GM18499 (cell line): ENCODE measurements around the gene C1orf122.
"Not testable (repeated sequence)": the region's sequence is repeated elsewhere in the genome, so short reads cannot be mapped to it uniquely, and the experiment has no call there.

Source experiments
- ATAC-seq: cut with Tn5 transposase; IDR thresholded peaks from one replicate; pipeline ENCODE4 v1.9.1; 2021; ENCODE audit warnings: moderate number of reproducible peaks; ENCODE audit not compliant: insufficient read depth, unreplicated experiment

C1orf122 gene

DNA sequence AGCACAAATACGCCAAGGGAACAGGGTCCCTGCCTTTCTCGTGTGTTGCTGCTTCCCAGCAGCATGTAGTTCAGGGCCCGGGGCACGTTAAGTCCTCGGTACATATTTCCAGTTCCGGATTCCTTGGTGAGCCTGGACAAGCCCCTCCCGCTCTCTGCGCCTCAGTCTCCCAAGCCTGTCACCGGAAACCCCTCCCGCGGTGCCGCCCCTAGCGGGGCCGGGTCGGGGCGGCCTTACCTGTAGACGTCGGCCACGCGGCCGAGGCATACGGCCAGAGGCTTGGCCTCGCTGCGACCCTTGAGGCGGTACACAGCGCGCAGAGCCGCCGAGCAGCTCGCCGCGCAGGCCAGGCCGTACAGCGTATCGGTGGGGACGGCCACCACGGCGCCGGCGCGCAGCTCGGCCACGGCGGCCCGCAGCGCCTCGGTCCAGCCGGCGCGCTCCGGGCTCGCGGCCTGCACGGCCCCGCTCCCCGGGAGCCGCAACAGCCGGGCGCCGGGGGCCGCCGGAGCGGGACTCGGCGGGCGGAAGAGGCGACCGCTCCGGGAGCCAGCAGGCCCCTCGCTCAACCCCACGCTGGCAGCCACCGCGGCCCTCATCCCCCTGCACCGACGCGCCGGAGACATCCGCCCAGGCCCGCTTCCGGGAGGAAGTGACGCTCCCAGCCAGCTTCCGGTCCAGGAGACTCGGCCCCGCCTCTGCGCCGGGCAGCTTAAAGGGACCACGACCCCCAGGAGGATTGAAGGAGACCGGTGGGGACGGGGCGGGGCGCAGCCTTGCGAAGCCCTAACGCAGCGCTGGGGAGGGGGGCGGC is at the start of gene C1orf122, which contains the start of gene YRDC:
Gene C1orf122, plus strand, starts transcription at position 236 of the 814 bp plus-strand sequence. CDS start 615 bp downstream, outside the sequence.
Gene YRDC, minus strand, starts transcription at position 654 of the 814 bp plus-strand sequence. Its CDS starts 28 bp downstream, at position 626.
- ATAC-seq = no peak

DNA sequence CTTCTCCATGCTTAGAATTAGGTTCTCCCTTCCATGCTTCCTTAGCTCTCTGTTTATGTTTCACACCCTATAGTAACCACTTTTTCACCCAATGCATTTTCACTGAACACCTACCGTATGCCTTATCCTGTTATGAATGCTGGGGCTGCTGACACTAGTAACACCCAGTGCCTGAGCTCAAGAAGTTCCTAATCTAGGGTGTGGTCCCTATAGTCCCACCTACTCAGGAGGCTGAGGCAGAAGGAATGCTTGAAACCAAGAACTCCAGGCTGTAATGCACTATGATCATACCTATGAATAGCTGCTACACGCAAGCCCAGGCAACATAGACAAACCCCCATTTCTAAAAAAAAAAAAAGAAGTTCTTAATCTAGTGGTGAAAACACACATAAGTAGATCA is 48.1 kb upstream of the C1orf122 start:
- no peak for ATAC-seq

- ATAC-seq = no peak
These were observed 46.0 kb upstream of the C1orf122 start for GRCh38 chr1:37761416-37762095.

DNA sequence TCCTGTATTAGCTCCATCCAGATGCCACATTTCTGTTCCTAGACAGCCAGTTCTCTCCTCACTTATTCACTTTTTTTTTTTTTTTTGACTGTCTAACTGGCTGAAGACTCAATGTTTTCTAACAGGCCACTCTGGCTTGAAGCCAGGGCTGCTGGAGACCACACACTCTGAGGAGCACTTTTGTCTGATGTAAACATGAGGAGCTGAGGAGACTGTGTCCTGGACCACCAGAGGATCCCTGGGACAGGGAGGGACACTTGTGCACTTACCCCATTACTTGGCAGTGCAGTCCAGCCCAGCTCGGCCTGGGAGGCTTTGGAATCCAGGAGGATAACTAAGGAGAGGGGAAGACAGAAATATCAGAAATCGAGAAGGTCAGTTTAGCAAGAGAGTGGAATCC is 45.1 kb upstream of the C1orf122 start:
- ATAC-seq = no peak

DNA sequence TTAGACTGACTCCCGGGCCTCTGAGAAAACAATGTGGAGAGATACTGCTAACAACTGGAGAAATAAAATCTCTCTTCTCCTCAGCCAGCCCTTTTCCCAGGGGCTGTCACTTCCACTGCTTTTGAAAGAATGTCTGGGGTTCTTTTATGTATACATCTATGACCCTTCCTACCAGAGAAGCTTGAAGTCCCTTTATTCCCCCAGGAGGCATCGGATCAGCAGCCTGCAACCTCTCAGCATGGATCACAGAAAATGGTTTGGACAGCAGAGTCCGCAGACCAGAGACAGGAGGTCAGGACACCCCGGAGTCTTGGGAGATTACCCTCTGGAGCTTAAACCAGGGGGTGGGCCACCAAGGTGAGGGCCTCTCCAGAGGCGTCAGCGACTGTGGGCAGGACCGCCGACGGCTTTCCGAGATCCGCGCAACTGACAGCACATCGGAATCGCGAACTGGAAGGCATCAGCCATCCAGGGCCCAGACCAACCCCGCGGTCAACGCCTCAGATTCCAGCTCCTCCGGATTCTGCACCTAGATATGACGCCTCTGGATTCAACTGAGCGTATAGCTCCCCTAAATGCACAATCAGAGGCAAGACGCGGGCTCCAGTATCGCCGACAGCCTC is 43.7 kb upstream of the C1orf122 start:
- ATAC-seq = no peak

- no peak for ATAC-seq
These were observed 43.2 kb upstream of the C1orf122 start for GRCh38 chr1:37764414-37764825.

DNA sequence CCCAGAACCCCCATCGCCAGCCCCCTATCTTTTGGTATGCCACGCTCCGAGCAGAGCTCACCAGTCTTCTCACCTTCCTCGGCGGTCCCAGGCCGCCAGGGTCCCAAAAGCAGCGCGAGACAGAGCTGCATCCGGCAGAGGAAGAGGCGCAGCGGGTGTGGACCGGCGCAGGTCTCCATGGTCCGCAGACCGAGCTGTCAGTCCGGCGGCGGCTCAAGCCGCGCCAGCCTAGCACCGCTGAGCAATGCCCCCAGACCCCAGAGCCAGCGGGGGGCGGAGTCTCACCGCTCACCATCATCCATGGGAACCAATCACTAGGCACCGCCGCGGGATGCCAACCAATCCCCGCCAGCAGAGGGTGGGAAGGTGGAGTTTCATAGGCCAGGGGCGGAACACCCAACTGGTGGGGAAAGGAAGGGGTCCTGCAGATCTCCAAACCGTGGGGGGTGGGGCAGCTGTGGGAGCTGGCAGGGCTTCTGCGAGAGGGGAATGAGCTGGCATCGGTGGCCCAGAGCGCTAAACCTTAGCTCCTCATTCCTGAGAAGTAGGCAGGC is 42.6 kb upstream of the C1orf122 start, which contains the start of gene EPHA10:
Gene EPHA10, minus strand, starts transcription at position 233 of the 554 bp plus-strand sequence. Its CDS starts 54 bp downstream, at position 179.
- ATAC-seq = no peak

DNA sequence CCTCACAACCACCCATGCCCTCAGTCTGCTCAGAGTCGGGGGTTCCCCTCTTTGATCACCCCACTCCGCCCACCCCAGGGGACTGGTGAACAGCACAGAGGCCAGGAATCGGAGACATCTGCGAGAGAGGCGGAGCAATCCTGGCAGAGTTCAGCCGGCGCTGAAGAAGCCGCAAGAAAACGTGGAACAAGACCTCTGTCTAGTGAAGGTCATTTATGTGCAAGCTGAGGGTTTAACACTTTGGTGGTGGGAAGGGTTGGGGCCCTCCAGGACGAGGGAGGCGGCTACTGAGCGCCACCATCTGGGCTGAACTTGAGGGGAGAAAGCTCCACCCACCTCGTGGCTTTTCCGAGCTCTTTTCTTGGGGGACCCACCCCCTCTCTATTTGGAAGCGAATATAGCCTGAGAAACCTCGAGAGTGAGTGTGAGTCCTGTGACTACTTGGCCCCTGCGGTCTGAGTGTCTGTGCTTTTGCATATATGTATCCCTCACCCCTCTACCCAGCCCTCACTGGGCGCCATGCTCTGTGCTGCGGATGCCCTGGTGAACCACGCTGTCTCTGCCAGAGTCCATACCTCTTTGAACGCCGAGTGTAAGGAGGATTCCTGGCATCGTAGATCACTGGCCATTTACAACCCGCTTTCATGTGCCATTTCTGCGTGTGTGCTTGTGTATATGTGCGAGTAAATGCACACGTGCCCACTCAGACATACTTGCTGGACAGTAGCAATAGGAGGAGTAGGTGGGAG is 41.5 kb upstream of the C1orf122 start:
- no peak for ATAC-seq

- ATAC-seq = no peak
These were observed 40.1 kb upstream of the C1orf122 start for GRCh38 chr1:37767488-37767887.

- not testable (repeated sequence) for ATAC-seq
These were observed 36.1 kb upstream of the C1orf122 start for GRCh38 chr1:37771440-37771839.

GRCh38 chr1:37776946-37777516 is 30.6 kb upstream of the C1orf122 start:
- ATAC-seq = no peak

DNA sequence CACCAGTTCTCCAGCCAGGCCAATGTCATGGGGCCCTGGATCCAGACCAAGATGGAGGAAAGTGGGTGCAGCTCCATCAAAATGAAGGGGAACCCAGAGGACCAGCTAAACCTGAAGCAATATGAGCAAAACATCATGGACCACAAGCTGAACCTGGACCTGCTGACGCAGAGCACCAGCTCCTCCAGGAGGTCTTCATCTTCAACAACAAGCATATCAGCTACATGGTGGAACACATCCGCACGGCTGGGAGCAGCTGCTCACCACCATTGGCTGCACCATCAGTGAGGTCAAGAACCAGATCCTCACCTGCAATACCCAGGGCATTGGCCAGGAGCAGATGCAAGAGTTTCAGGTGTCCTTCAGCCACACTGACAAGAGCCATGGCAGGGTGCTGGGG is 28.9 kb upstream of the C1orf122 start:
- ATAC-seq = no peak

DNA sequence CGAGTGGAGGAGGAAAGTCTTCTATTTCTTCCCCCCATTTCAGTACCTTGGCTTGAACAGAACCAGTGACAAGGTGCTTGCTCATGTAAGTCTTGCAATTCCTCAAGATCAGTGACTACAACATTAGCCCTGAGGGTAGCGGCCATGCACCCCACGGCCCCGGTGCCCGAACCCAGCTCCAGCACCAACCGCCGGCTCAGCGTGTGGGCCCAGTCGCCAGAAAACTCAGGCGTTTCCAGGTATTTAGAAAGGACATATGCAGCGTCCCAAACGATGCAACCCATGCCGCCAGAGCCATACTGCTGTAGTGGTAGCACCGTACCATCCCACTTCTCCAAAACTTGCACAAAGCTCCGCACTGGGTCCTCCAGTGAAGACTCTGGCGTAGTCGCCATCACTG is 25.1 kb upstream of the C1orf122 start:
- ATAC-seq = no peak

GRCh38 chr1:37792943-37793686 is 14.5 kb upstream of the C1orf122 start:
- no peak for ATAC-seq

DNA sequence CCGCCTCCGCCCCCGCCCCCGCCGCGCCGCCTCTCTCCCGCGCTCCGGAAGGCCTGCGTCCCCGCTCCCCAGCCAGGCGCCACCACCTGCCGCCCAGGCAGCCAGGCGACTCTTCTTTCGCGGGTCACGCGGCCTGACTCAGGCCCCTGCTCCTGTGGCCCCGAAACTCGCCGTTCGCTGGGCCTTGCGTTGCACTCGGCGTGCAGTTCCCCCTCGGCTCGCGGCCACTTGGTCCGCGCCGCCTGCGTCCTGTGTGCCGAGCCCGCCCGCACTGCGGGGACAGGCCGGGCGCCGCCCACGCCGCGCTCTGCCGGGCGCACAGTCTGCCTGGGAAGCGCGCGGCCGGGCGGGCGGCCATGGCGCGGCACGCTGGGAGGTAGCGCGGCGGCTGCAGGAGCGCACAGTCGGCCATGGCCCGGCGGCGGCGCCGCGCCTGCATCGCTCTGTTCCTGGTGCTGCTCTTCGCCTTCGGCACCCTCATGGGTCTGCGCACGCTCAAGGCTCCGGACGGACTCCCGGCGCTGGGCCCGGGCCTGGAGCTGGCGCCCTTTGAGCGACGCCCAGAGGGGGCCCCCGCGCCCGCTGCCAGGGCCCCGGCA is 13.7 kb upstream of the C1orf122 start, which contains the start of gene MANEAL:
Gene MANEAL, plus strand, starts transcription at position 75 of the 599 bp plus-strand sequence. Its CDS starts 336 bp downstream, at position 411.
- no peak for ATAC-seq

GRCh38 chr1:37794372-37795339 is 12.9 kb upstream of the C1orf122 start:
- ATAC-seq = no peak
